ENCODE measurements around the gene CLIC4.
"Not testable (repeated sequence)": the region's sequence is repeated elsewhere in the genome, so short reads cannot be mapped to it uniquely, and the experiment has no call there.

CLIC4 gene

GRCh38 chr1:24775916-24776315 is 30.7 kb downstream of the CLIC4 start:
- no peaks in the 10 kb centered on the region for H3K27me3 ChIP-seq (ENCODE audit: insufficient read depth, low read length, poor library complexity, severe bottlenecking)
- H3K4me1 ChIP-seq (ENCODE audit: insufficient read depth, low read length, poor library complexity, severe bottlenecking) = peaks cover 12% of the 10 kb centered on the region
- H3K9me2 ChIP-seq (replicated peaks; ENCODE audit: low read depth, low read length) = no peaks in the 10 kb centered on the region
- no peak overlapping the region for H3K9ac ChIP-seq (ENCODE audit: low read depth, low read length, poor library complexity, severe bottlenecking)
- H3K36me3 ChIP-seq (ENCODE audit: insufficient read depth, low read length) = no peaks in the 10 kb centered on the region; the same call in 1 of the 2 replicates
- no peak overlapping the region for H2AFZ ChIP-seq (ENCODE audit: low read length)
- peaks cover 25% of the 10 kb centered on the region for H4K20me1 ChIP-seq (ENCODE audit: insufficient read depth, low read length, poor library complexity, severe bottlenecking)
- 0 out of 2 replicates have a peak, but pooled peaks cover under 1% of the 10 kb centered on the region for H3F3A ChIP-seq (ENCODE audit: low read depth)
- no peak overlapping the region for H3K4me2 ChIP-seq (ENCODE audit: low read depth, low read length, poor library complexity, severe bottlenecking)
- H3K9me3 ChIP-seq (ENCODE audit: insufficient read depth, low read depth, low read length) = no peaks in the 10 kb centered on the region
- TF ChIP-seq, protein P1, sequence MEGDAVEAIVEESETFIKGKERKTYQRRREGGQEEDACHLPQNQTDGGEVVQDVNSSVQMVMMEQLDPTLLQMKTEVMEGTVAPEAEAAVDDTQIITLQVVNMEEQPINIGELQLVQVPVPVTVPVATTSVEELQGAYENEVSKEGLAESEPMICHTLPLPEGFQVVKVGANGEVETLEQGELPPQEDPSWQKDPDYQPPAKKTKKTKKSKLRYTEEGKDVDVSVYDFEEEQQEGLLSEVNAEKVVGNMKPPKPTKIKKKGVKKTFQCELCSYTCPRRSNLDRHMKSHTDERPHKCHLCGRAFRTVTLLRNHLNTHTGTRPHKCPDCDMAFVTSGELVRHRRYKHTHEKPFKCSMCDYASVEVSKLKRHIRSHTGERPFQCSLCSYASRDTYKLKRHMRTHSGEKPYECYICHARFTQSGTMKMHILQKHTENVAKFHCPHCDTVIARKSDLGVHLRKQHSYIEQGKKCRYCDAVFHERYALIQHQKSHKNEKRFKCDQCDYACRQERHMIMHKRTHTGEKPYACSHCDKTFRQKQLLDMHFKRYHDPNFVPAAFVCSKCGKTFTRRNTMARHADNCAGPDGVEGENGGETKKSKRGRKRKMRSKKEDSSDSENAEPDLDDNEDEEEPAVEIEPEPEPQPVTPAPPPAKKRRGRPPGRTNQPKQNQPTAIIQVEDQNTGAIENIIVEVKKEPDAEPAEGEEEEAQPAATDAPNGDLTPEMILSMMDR (conservative IDR thresholded peaks at IDR 0.05; ENCODE audit: low read length) = no peak
- TF ChIP-seq EZH2phosphoT487 (IDR thresholded peaks at IDR 0.05; ENCODE audit: borderline replicate concordance) = no peak
- H3K4me3 ChIP-seq (ENCODE audit: low read length, poor library complexity, severe bottlenecking) = no peak overlapping the region
- H3K79me2 ChIP-seq (ENCODE audit: insufficient read depth, low read length) = peaks cover 100% of the 10 kb centered on the region

- H3K36me3 ChIP-seq (ENCODE audit: insufficient read depth, low read length) = no peaks in the 10 kb centered on the region; the same call in 1 of the 2 replicates
- H3K4me1 ChIP-seq (ENCODE audit: insufficient read depth, low read length, poor library complexity, severe bottlenecking) = peaks cover 3% of the 10 kb centered on the region
- no peak overlapping the region for H3K9ac ChIP-seq (ENCODE audit: low read depth, low read length, poor library complexity, severe bottlenecking)
- no peak overlapping the region for H3K4me3 ChIP-seq (ENCODE audit: low read length, poor library complexity, severe bottlenecking)
- H3K9me2 ChIP-seq (replicated peaks; ENCODE audit: low read depth, low read length) = no peaks in the 10 kb centered on the region
- no peaks in the 10 kb centered on the region for H3K27me3 ChIP-seq (ENCODE audit: insufficient read depth, low read length, poor library complexity, severe bottlenecking)
- TF ChIP-seq EZH2phosphoT487 (IDR thresholded peaks at IDR 0.05; ENCODE audit: borderline replicate concordance) = no peak
- TF ChIP-seq, protein P1 (conservative IDR thresholded peaks at IDR 0.05; ENCODE audit: low read length) = no peak
- peaks cover 99% of the 10 kb centered on the region for H3K79me2 ChIP-seq (ENCODE audit: insufficient read depth, low read length)
- H2AFZ ChIP-seq (ENCODE audit: low read length) = no peak overlapping the region
- H4K20me1 ChIP-seq (ENCODE audit: insufficient read depth, low read length, poor library complexity, severe bottlenecking) = peaks cover 31% of the 10 kb centered on the region
- H3K4me2 ChIP-seq (ENCODE audit: low read depth, low read length, poor library complexity, severe bottlenecking) = no peak overlapping the region
- H3K9me3 ChIP-seq (ENCODE audit: insufficient read depth, low read depth, low read length) = no peaks in the 10 kb centered on the region
- no peaks in the 10 kb centered on the region for H3F3A ChIP-seq (ENCODE audit: low read depth)
Observed at GRCh38 chr1:24776821-24777220, 31.6 kb downstream of the CLIC4 start.

- Histone ChIP-seq H4K20me1 (ENCODE audit: insufficient read depth, low read length, poor library complexity, severe bottlenecking) (peaks cover 42% of the 10 kb centered on the region), H3K4me2 (ENCODE audit: low read depth, low read length, poor library complexity, severe bottlenecking) (no peak overlapping the region)
Observed at GRCh38 chr1:24778141-24778540, 32.9 kb downstream of the CLIC4 start.

DNA sequence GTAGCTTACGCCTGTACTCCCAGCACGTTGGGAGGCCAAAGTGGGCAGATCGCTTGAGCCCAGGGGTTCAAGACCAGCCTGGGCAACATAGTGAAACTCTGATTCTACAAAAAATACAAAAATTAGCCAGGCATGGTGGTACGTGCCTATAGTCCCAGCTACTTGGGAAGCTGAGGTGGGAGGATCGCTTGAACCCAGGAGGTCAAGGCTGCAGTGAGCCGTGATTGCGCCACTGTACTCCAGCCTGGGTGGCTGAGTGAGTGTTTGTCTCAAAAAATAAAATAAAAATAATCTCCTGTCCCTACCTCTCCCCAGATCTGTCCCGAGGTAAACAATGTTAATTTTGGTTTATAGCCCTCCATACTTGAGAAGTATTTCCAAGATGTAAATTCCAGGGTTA is 34.0 kb downstream of the CLIC4 start:
- H3K27me3 ChIP-seq (ENCODE audit: insufficient read depth, low read length, poor library complexity, severe bottlenecking); H3K4me1 ChIP-seq (ENCODE audit: insufficient read depth, low read length, poor library complexity, severe bottlenecking); H3K9me3 ChIP-seq (ENCODE audit: insufficient read depth, low read depth, low read length); H3K36me3 ChIP-seq (ENCODE audit: insufficient read depth, low read length); H2AFZ ChIP-seq (ENCODE audit: low read length); H3K9ac ChIP-seq (ENCODE audit: low read depth, low read length, poor library complexity, severe bottlenecking); H3K9me2 ChIP-seq (replicated peaks; ENCODE audit: low read depth, low read length); H3K4me2 ChIP-seq (ENCODE audit: low read depth, low read length, poor library complexity, severe bottlenecking); H3K4me3 ChIP-seq (ENCODE audit: low read length, poor library complexity, severe bottlenecking); H3F3A ChIP-seq (ENCODE audit: low read depth): not testable (repeated sequence)
- Histone ChIP-seq H4K20me1 (ENCODE audit: insufficient read depth, low read length, poor library complexity, severe bottlenecking) (peaks cover 48% of the 10 kb centered on the region), H3K79me2 (ENCODE audit: insufficient read depth, low read length) (peaks cover 99% of the 10 kb centered on the region)

More at GRCh38 chr1:24778141-24778540, 32.9 kb downstream of the CLIC4 start:
- Histone ChIP-seq H3K4me1 (ENCODE audit: insufficient read depth, low read length, poor library complexity, severe bottlenecking) (peaks cover 4% of the 10 kb centered on the region), H3K4me3 (ENCODE audit: low read length, poor library complexity, severe bottlenecking) (no peak overlapping the region), H3K9me2 (replicated peaks; ENCODE audit: low read depth, low read length) (no peaks in the 10 kb centered on the region), H3K9ac (ENCODE audit: low read depth, low read length, poor library complexity, severe bottlenecking) (no peak overlapping the region), H3F3A (ENCODE audit: low read depth) (no peaks in the 10 kb centered on the region), H3K79me2 (ENCODE audit: insufficient read depth, low read length) (peaks cover 99% of the 10 kb centered on the region), H2AFZ (ENCODE audit: low read length) (no peak overlapping the region), H3K9me3 (ENCODE audit: insufficient read depth, low read depth, low read length) (no peaks in the 10 kb centered on the region), H3K27me3 (ENCODE audit: insufficient read depth, low read length, poor library complexity, severe bottlenecking) (no peaks in the 10 kb centered on the region), H3K36me3 (ENCODE audit: insufficient read depth, low read length) (no peaks in the 10 kb centered on the region)
- TF ChIP-seq EZH2phosphoT487 (IDR thresholded peaks at IDR 0.05; ENCODE audit: borderline replicate concordance) = no peak
- TF ChIP-seq, protein P1 (conservative IDR thresholded peaks at IDR 0.05; ENCODE audit: low read length) = no peak
